GM12865 (cell line): ENCODE measurements around the gene CLDN11.

Experiments used
- DNase-seq: peaks from one replicate; pipeline ENCODE4 v3.0.0; 2010; ENCODE audit warnings: low read depth
- H3K4me3 ChIP-seq: 2 replicates; pipeline ENCODE4 v1.5.1; 2011; ENCODE audit warnings: mild to moderate bottlenecking, low read depth, low read length, control low read depth
- TF ChIP-seq, protein P1 (sequence below): IDR thresholded peaks from 2 replicates; pipeline ENCODE4 v1.5.1; 2011; ENCODE audit warnings: low read length, control low read depth, low read depth, inconsistent platforms; ENCODE audit not compliant: insufficient read depth; ENCODE audit errors: missing control alignments

CLDN11 gene

DNA sequence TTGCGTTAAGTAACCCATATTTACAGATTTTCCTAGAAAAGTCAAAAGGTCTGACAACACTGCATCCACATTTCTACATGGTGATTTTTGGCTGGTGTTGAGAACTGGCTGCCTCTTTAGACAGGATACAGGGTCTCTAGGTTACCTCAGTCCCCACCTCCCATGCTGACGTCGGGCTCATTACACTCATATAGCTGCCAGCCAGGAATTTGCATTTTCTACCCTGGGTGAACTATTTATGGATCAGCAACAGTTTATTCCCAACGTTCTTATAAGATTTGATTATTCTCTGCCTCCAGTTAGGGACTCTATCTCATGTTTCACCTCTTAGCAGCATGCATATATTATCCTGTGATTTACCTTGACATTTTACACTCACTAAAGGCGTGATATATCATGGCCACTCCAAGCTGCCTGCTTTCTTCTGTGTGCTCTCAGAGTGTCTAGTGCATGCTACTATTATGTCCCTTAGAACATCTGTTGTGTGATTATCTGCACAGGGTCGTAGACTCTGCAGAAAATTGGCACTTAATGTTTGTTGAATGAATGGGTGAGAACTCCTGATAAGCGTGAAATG lies 49.0 kb downstream of the CLDN11 start:
- H3K4me3 ChIP-seq: no peak overlapping the region
- TF ChIP-seq, protein P1, sequence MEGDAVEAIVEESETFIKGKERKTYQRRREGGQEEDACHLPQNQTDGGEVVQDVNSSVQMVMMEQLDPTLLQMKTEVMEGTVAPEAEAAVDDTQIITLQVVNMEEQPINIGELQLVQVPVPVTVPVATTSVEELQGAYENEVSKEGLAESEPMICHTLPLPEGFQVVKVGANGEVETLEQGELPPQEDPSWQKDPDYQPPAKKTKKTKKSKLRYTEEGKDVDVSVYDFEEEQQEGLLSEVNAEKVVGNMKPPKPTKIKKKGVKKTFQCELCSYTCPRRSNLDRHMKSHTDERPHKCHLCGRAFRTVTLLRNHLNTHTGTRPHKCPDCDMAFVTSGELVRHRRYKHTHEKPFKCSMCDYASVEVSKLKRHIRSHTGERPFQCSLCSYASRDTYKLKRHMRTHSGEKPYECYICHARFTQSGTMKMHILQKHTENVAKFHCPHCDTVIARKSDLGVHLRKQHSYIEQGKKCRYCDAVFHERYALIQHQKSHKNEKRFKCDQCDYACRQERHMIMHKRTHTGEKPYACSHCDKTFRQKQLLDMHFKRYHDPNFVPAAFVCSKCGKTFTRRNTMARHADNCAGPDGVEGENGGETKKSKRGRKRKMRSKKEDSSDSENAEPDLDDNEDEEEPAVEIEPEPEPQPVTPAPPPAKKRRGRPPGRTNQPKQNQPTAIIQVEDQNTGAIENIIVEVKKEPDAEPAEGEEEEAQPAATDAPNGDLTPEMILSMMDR: no peak
- no peak for DNase-seq

DNA sequence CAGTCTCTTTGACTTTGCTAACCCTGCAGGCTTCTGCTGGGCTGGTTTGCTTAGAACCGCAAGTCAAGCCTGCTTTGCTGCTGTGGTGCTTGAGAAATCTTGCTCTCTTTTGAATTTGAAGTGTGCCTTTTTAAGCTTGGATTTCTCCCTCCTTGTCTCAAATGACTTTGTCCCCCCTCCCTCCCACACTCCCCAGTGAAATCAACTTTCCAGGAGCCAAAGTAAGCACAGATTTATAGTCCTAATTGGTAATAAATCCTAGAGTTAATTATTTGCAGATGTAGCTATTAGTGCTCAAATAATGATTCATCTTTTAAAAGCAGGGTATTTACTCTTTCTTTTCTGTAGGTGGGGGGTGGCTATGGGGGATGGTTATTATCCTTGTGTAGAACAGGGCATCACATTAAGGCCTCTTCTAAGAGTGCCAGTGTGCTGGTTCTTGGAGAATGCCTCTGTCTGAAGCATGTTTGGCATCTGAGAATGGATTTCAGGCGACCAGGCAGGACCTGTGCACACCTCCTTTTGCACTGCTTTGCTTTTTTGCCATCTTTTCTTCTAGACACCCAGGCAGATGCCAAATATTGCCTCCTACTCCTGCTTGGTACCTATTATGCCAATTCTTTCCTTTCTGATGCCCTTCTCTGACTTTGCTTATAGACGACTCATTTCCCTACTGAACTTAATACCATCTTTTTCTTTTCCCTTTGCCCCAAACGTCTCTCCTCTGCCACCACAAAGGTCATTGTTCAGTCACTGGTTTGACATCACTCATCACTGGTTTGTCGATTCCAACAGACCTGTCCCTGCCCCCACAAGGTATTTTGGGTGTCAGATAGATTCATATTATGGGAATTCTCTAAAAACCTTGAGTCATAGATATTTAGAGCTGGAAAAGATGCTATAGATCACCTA lies 50.7 kb downstream of the CLDN11 start:
- no peak for DNase-seq
- H3K4me3 ChIP-seq: no peak overlapping the region
- TF ChIP-seq, protein P1: no peak

DNA sequence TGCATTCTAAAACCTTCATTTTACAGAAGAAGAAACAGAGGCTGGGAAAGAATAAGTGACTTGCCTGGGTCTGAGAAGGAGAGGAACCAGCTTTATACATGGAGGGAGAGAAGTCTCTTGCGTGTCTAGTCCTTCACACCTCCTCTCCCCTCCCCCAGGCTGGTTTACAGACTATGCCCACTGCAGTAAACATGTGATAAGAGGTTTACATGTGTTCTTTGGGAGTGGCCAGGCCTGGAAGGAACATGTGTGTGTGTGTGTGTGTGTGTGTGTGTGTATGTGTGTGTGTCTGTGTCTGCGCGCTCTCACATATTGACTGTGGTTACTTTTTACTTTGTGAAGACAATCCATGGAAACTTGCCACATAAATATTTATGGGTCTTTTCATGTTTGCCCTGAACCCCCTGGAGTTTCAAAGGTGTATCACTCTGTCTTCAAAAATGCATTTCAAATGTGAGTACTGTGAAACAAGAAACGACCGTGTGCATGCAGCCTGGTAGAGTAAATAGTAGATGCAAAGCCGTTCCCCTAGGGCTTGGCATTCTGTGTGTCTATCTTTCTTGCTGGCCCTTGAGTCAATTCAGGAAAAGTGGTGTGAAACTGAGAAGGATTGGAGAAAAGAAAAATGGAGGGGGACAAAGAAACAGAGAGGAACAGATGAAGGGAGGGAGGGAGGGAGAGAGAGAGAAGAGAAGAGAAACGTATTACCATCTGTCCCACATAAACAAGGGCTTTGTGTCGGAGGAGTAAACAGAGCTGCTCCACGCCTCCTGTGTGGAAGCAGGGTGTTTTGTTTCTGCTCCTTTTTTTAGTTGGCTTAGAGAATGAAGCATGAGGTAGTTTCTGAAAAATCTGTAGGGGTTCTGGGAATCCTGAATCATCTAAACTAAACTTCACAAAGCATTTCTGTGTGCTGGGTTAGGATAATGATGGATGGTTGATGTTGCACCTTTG lies 51.7 kb downstream of the CLDN11 start:
- TF ChIP-seq, protein P1: no peak
- H3K4me3 ChIP-seq: no peak overlapping the region
- no peak for DNase-seq

DNA sequence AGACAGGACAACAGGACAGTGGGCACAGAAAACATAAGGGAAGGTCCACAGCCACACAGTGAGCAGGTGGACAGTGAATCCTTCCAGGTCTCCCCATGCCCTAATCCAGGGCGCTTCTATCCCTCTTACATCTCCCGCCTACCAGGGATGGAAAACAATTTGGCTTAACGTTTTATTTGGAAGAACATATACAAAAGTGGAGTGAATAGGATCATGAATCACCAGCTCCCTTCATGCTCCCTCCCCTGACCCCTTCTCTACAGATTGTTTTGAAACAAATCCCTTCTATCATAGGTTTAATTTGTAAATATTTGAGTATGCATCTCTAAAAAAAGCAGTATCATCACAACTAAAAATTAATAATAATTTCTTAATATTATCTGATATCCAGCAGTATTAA lies 52.5 kb downstream of the CLDN11 start:
- TF ChIP-seq, protein P1: no peak
- no peak overlapping the region for H3K4me3 ChIP-seq
- DNase-seq: no peak

DNA sequence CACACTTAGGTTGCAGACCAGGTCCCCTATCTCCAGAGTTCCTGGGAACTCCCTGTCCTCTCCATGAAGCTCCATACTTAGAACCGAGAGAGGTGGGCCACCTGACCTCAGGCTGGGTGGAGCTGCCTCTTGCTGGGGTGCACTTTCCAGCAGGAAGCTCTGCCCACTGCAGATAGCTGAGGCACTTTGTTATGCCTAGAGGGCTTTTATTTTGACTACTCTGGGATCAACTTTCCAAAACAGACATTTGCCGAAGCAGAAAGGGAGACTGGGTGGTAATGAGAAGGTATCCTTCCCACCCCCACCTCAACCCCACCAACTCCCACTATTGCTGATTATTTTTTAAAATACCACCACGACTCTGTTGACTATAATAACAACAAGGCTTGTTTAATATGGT lies 54.7 kb downstream of the CLDN11 start:
- DNase-seq: no peak
- TF ChIP-seq, protein P1: no peak
- no peak overlapping the region for H3K4me3 ChIP-seq

DNA sequence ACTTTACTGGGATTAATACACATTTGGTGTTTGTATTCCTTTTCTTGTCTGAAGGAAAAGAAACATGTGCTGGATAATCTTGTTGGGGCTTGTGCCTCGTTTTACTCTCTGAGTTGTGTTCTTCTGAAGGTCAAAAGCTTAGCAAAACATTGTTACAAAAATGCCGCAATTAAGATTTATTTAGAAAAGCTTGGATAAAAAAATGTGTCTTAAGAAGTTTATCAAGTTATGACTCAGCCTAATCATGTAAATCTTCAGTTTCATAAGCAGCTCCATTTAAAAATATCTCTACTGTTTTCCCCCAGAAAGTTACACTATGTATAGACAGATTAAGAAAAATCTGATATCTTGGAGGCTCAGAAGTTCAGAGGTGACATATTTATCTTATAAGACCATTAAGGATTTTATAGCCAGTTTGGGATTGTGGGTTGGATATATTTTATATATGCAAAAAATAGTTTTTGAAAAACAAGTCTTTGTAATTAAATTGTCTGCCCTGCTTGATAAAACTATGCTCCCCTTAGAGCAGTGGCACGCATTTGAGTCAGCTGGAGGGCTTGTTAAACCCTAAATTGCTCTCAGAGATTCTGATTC lies 56.5 kb downstream of the CLDN11 start:
- TF ChIP-seq, protein P1: no peak
- no peak for DNase-seq
- H3K4me3 ChIP-seq: no peak overlapping the region
